GM19463 (cell line): ENCODE measurements around the gene ATG2A.
"Not testable (repeated sequence)": the region's sequence is repeated elsewhere in the genome, so short reads cannot be mapped to it uniquely, and the experiment has no call there.

ENCODE experiments used
- ATAC-seq: cut with Tn5 transposase; IDR thresholded peaks from one replicate; pipeline ENCODE4 v1.9.1; 2021; ENCODE audit warnings: mild to moderate bottlenecking, moderate library complexity; ENCODE audit not compliant: unreplicated experiment

ATG2A gene

GRCh38 chr11:64857485-64857884 is 59.5 kb downstream of the ATG2A start:
- no peak for ATAC-seq

DNA sequence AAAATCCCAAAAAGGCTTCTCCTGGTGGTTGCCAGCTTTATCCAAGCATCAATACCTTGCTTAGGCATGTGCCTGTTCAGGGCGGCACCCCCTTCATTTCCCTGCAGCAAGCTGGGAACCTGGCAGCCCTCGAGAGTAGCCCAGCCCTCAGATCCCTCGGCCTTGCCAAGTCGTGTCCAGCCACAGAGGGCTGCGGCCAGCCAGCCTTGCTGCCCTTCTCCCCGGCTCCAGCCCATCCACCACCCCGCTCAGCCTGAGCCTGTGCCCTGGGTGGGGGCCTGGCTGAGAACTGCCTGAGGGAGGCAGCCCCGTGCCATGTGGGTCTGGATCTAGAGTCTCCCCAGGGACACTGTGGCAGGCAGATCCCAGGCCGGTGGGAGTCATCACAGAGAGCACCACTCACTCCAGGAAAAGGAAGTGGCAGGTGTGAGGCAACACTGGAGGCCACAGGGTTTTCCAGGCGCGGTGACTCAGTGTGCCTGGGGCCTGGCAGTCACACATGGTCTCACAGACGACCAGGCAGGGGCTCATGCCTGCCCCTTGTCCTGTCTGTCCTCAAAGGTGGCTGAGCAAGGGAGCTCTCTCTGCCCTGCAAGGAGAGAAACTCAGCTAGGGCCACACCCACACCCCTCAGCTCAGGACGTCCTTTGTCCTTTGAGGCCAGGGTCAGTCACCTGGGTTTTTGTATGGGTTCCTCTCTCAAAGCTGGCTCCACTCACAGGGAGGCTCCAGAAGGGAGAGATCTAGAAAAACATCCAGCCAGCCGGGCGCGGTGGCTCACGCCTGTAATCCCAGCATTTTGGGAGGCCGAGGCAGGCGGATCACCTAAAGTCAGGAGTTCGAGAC is 60.4 kb downstream of the ATG2A start:
- ATAC-seq = no peak

- ATAC-seq = no peak
Observed at GRCh38 chr11:64855596-64856304, 61.3 kb downstream of the ATG2A start.

GRCh38 chr11:64854534-64855502 is 62.2 kb downstream of the ATG2A start:
- ATAC-seq = no peak

- ATAC-seq = no peak
Observed at GRCh38 chr11:64854157-64854533, 62.9 kb downstream of the ATG2A start.

DNA sequence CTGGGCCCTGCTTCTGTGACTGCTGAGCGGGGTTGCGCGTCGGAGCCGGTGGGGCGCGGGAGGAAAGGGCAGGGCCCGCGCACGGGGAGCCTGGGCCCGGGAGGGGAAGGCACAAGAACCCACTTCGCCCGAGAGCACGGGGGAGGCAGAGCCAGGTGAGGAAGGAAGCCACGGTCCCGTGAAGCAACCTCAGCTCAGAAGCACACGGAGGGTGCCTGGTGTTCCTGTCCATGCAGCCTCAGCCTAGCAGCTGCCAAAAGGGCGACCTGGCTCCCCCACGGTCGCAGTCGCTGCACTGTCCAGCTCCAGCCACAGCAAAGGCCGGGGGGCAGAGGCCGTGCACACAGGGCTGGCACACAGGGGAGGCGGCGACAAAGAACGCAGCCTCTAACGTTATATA is 63.3 kb downstream of the ATG2A start:
- ATAC-seq = no peak

- no peak for ATAC-seq
Observed at GRCh38 chr11:64852804-64853509, 64.1 kb downstream of the ATG2A start.

GRCh38 chr11:64851831-64852351 is 65.1 kb downstream of the ATG2A start:
- no peak for ATAC-seq

DNA sequence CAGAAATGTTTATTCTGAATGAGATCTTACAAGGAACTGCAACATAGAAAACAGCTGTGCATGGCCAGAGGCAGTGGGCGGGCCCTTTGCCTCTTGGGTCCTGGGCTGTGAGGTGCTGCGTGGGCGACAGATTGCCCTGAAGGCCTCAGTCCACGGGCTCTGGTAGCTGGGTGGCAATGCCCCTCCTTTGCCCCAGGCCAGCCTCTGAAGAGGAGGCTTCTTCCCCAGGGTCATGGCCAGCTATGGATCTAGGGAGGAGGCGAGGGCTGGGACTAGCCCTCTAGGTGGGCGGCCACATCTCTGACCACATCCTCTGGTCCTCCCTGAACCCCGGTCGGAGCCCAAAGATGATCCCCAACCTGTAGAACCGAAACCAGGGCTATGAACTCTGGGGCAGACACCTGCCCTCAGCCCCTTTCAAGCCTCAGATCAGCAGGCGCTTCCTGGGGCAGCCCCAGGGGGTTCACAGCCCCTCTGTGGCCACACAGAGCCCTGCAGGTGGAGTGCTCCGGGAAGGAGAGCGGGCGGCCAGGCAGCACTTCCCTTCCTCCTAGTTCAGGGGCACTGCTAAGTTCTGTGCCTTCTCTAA is 65.9 kb downstream of the ATG2A start:
- ATAC-seq = peak; percentile 66

- ATAC-seq = no peak
Observed at GRCh38 chr11:64849598-64850356, 67.2 kb downstream of the ATG2A start.

DNA sequence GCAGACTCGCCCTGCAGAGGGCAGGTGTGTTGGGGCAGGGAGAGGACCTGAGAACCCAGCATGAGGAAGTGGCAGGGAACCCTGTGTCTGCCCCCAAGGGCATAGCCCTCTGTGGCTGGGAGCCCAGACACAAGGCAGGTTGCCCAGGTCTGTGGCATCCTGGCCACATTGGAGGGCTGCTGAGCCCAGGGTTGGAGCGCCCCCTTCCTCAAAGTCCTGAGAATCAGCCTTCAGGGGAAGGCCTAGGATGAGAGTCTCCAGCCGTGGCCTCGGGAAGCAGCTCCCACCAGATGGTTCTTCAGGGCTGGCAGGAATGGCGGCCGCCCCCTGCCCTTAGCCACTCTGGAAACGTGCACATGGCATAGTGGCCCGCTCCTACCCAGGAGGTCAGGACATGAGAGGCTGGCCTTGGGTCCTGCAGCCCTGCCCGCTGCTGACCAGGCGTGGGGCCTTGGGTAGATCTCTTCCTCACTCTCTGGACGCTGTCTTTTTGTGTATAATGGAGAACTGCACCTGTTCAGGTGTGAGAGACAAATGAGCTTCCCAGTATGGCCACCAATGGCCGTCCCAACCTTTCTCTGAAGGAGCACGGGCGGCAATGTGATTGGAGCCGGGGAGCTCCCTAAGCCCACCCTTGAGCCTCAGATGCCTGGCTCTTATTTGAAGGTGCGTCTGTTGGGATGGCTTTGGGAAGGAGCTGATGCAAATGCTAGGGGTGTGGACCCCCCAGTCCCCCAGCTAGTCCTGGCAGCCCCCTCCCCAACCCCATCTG is 68.0 kb downstream of the ATG2A start:
- ATAC-seq = no peak

GRCh38 chr11:64848214-64848825 is 68.7 kb downstream of the ATG2A start:
- no peak for ATAC-seq

GRCh38 chr11:64846998-64847666 is 69.9 kb downstream of the ATG2A start:
- no peak for ATAC-seq

DNA sequence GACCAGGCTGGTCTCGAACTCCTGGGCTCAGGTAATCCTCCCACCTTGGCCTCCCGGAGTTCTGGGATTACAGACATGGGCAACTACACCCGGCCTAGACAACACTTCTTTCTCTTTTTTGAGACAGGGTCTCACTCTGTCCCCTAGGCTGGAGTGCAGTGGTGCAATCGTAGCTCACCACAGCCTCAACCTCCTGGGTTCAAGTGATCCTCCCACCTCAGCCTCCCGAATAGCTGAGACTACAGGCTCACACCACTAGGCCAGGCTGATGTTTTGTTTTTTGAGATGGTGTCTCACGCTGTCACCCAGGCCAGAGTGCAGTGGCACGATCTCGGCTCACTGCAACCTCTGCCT is 71.3 kb downstream of the ATG2A start:
- ATAC-seq = not testable (repeated sequence)

GRCh38 chr11:64845129-64845775 is 71.8 kb downstream of the ATG2A start:
- no peak for ATAC-seq
